ENCODE measurements around the gene GAGE12F.

- no peak for TF ChIP-seq POLR2A (IDR thresholded peaks at IDR 0.05; ENCODE audit: low read depth, low read length)
- TF ChIP-seq TAF1 (IDR thresholded peaks at IDR 0.05; ENCODE audit: low read depth, low read length): no peak
These were observed 50.2 kb downstream of the GAGE12F start for GRCh38 chrX:49610718-49611310.
